Left ventricle myocardium superior (tissue), 1 donor: ENCODE results near the gene TNRC6A. TPM values are rescaled to one million over a fixed set of nuclear protein-coding genes. Genes with fewer than 3 reads are reported as not detected.
A peak's percentile ranks its signal among the peaks of the same experiment; 100 is the strongest.
"Not testable (repeated sequence)": the region's sequence is repeated elsewhere in the genome, so short reads cannot be mapped to it uniquely, and the experiment has no call there.

ENCODE experiments used
- ATAC-seq: fragments of 200-7000 bp; cut with Tn5 transposase; one replicate; pipeline ENCODE4 v1.9.1; 2020; ENCODE audit warnings: mild to moderate bottlenecking, moderate library complexity
- DNase-seq: peaks from one replicate; pipeline ENCODE4 v3.0.0-alpha.2; 2020
- intact Hi-C: fragments of 100-400 bp; cut with micrococcal nuclease; formaldehyde crosslinking; loops from one replicate; pipeline ENCODE4 v1.11.0; 2022
- total RNA-seq: library from RNA; stranded (reverse); fragmentation: NEBNext Ultra II Directional; extraction: Animal tissue kit (Norgen Biotek cat#: 25700); gene quantifications from one replicate; pipeline ENCODE4 v1.2.1, GENCODE V29; 2021
- donor health status: DM: no; HTN: yes; CAD: no; lungs with severe emphysema.

TNRC6A gene
- total RNA-seq, 1 donor from 2014 or later = 37.0 TPM

- DNase-seq (no peak), ATAC-seq (peak; percentile 49)
- intact Hi-C loops = no loop called here
Observed at GRCh38 chr16:24834459-24835335, 105.2 kb downstream of the TNRC6A start.

GRCh38 chr16:24836836-24837235 is 107.4 kb downstream of the TNRC6A start:
- intact Hi-C loops = no loop called here
- DNase-seq (no peak), ATAC-seq (no peak)

GRCh38 chr16:24837969-24838368 is 108.5 kb downstream of the TNRC6A start:
- no peak for ATAC-seq
- no peak for DNase-seq
- intact Hi-C loops = no loop called here

GRCh38 chr16:24838554-24839266 is 109.3 kb downstream of the TNRC6A start:
- ATAC-seq (peak; percentile 70), DNase-seq (no peak)
- intact Hi-C loops = no loop called here

- ATAC-seq (no peak), DNase-seq (no peak)
- intact Hi-C loops = no loop called here
Observed at GRCh38 chr16:24839347-24839972, 110.0 kb downstream of the TNRC6A start.

DNA sequence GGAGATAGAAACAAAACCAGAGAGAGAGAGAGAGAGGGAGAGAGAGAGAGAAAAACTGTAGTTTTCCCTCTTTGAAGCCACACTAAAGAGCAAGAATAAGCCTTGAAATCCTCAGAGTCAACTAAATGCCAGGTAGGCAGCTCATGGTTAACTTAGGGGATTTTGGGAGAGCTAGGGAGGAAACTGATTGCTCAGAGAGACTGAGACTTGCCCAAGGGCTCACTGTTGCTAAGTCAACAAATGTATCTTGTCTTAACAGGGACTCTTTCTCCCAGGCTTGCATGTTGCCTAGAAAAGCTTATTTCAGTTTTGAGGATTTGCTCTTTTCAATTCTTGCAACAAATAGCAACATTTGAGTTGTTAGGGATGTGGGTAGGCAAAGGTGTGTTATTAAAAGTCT is 111.8 kb downstream of the TNRC6A start:
- ATAC-seq (no peak), DNase-seq (no peak)
- intact Hi-C loops = no loop called here

DNA sequence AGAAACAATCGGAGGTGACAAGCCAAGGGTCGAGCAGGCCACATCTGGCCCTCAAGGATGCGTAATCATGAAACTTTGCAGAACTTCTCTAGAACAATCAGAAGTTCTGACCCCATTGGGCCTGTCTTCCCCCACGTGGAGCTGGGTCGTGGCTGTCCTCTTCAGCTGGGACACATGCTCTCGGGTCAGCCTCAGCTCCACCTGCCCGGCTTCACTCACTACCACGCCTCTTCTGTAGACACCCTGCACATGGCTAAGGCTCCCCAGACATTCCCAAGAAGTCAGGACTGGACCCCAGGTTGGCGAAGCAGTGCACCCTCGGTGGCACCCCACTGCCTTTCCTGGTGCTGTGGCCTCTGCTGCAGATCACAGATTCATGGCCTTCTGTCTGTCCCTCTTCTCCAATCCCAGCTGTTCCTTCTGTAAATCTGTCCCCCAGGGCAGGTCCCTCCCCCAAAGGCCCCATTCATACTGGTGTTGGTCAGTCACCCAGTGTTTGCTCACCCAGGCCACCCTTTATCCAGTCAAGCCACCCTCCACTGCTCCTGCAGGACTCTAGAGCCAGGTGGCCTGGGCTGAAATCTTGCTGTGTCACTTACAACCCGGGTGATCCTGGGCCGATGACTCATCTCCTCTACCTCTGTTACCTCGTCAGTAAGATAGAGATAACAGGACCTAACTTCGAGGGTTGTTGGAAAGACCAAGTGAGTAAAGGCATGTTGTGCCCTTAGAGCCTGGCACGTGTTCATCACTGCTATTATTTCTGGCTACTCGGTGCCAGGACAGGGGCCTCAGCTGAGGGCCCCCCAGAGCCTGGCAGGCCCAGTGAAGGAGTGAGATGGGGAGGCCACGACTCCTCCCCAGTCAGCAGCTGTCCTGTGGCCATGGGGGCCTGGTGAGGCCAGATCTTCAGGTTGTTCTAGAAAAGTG is 114.9 kb downstream of the TNRC6A start:
- intact Hi-C loops = no loop called here
- ATAC-seq = no peak
- no peak for DNase-seq

DNA sequence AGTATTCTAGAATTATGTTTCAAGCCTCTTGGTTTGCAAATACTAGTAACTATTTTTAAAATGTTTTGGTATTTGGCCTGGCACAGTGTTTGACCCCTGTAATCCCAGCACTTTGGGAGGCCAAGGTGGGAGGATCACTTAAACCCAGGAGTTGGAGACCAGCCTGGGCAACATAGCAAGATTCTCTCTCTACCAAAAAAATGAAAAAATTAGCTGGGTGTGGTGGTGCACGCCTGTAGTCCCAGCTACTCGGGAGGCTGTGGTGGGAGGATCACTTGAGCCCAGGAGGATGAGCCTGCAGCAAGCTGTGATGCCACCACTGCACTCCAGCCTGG is 115.5 kb downstream of the TNRC6A start:
- DNase-seq, intact Hi-C loops, ATAC-seq: not testable (repeated sequence)

DNA sequence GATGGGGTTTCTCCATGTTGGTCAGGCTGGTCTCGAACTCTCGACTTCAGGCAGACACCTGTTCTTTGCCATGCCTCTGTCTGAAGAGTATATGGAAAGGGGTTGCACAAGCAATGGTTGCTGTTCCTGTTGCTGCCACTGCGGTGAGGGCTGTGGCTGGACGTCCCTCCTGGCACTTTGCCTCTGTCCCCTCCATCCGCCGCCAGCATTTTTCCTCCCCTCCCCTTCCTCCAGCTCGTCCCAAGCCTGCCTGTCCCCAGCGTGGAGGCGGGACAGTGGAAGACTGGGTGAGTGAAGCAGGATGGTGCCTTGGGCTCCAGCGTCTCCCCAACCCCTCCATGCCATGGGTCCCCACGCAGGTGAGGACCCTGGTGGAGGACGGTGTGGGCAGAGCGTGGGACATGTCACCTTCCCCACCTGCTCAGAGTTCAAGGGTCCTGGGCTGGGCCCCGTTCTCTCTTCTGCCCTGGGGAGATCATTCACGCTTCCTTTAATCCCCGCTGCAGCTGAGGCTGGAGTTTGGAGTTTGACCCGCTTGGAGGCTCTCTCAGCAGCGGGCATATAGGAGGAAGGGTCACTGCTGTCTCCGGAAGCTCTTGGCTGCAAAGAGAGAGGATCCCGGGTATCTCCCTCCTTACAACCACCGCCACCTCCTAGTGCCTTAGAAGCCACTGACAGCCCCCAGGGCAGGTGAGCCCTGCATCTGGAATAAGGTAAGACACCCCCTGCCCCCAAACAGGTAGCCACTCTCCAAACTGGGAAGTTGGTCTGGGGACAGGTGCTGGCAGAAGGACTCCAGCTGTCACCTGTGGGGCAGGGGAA is 116.5 kb downstream of the TNRC6A start, which contains the start of gene SLC5A11:
SLC5A11 (plus strand) TSS at position 238 of the 822 bp plus-strand sequence. CDS start 12,681 bp downstream, outside the sequence.
- intact Hi-C loops = no loop called here
- ATAC-seq = no peak
- DNase-seq = no peak

DNA sequence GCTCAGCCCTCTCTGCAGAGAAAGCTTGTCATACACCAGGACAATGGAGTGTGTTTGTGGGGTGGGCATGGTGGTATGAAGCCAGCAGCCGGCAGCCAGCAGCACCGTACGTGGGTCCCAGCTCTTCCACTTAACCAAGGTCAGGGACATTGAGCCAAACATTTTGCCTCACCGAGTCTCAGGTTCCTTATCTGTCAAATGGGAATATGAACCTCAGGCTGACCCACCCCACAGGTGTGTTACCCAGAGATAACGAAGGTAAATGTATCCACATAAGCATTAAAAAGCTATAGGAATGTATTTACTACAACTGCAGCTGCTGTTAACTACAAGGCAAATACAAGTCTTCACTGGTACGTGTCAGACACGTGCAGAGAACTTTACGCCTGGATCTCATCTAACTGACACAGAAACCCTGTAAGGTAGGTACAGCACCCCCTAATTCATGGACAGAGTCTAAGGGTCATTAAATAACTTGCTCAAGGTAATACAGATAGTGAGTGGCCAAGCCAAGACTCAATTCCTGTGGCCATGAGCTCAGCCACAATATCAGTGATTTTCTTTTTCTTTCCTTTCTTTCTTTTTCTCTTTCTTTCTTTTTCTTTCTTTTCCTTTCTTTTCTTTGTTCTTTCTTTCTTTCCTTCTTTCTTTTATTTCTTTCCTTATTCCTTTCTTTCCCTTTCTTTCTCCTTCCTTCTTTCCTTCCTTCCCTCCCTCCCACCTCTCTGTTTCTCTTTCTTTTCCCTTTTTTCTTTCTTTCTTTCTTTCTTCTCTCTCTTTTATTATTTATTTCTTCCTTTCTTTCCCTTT is 117.3 kb downstream of the TNRC6A start:
- no peak for DNase-seq
- intact Hi-C loops = no loop called here
- no peak for ATAC-seq

GRCh38 chr16:24847358-24847664 is 117.9 kb downstream of the TNRC6A start:
- intact Hi-C loops = no loop called here
- no peak for DNase-seq
- no peak for ATAC-seq

DNA sequence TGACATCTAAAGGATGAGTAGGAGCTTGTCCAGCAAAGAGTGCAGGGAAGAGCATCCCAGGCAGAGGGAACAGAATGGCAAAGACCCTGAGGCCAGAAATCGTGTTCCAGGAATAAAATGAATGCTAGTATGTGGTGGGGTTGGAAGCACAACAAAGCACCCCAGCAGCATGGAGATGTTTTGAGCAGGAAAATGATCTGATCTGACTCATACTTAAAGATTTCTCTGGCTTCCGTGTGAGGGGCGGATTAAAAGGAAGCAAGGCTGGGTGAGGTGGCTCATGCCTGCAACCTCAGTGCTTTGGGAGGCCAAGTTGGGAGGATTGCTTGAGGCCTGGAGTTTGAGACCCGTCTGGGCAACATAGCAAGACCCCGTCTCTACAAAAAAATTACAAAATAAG is 118.6 kb downstream of the TNRC6A start:
- intact Hi-C loops = no loop called here
- ATAC-seq = no peak
- no peak for DNase-seq

- ATAC-seq (no peak), DNase-seq (no peak)
- intact Hi-C loops = no loop called here
Observed at GRCh38 chr16:24849641-24850040, 120.2 kb downstream of the TNRC6A start.

DNA sequence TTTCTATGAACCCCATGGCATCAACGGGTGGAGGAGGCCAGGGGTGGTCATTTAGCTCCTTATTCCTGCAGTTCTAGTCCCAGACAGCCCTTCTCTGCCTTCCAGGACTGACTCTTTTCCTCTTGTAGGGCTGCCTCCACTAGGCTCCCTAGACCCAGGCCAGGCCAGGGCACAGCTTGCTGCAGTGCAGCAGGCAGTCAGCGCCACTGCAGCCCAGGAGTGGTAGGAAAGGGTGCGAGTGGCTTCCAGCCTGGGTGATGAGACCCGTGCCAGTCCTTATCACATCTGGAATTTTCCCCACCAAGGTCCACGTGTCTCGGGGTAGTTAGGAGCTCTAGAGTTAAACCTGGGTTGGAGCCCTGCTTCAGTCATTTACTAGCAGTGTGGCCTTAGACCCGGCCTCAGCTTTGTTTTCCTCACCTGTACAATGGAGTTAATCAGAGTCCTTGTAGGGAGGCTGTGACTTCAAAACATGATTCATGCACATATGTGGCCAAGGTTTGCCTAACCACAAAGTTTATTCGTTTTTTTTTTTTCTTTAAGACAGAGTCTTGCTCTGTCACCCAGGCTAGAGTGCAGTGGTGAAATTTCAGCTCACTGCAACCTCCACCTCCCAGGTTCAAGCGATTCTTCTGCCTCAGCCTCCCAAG is 121.0 kb downstream of the TNRC6A start:
- DNase-seq = no peak
- intact Hi-C loops = no loop called here

GRCh38 chr16:24851700-24852099 is 122.2 kb downstream of the TNRC6A start:
- DNase-seq (no peak), ATAC-seq (no peak)
- intact Hi-C loops = no loop called here

More for the DNA sequence above, 121.0 kb downstream of the TNRC6A start:
- no peak for ATAC-seq

GRCh38 chr16:24852281-24852721 is 122.8 kb downstream of the TNRC6A start:
- ATAC-seq (no peak), DNase-seq (no peak)
- intact Hi-C loops = no loop called here
